HepG2 (cell line): ENCODE measurements around the gene MCF2L. TPM values are rescaled to one million over a fixed set of nuclear protein-coding genes. Genes with fewer than 3 reads are reported as not detected.

ENCODE experiments used
- AGO2 ChIP-seq: fragments of 200-400 bp; formaldehyde crosslinking; optimal IDR thresholded peaks from 2 replicates; pipeline ENCODE3; 2017; ENCODE audit warnings: mild to moderate bottlenecking, low read depth, low read length, moderate library complexity
- ATF2 ChIP-seq: sonication (generic); formaldehyde crosslinking; IDR thresholded peaks from 2 replicates; pipeline ENCODE4 v1.4.0; 2020; ENCODE audit warnings: missing genetic modification reagents
- E2F2 ChIP-seq: sonication (generic); formaldehyde crosslinking; IDR thresholded peaks from 2 replicates; pipeline ENCODE4 v1.4.0; 2020; ENCODE audit warnings: missing genetic modification reagents, borderline replicate concordance
- FOSL1 ChIP-seq: sonication (generic); formaldehyde crosslinking; IDR thresholded peaks from 2 replicates; pipeline ENCODE4 v1.9.0; 2021; ENCODE audit warnings: missing genetic modification reagents, borderline replicate concordance
- GTF3A ChIP-seq: sonication (generic); formaldehyde crosslinking; conservative IDR thresholded peaks from 2 replicates; pipeline ENCODE4 v1.4.0; 2020; ENCODE audit warnings: mild to moderate bottlenecking, missing genetic modification reagents
- HDAC2 ChIP-seq: sonication (generic); formaldehyde crosslinking; IDR thresholded peaks from 2 replicates; pipeline ENCODE4 v1.4.0; 2020; ENCODE audit warnings: missing genetic modification reagents
- HINFP ChIP-seq: sonication (generic); formaldehyde crosslinking; IDR thresholded peaks from 2 replicates; pipeline ENCODE4 v1.4.0; 2020; ENCODE audit warnings: low read depth, mild to moderate bottlenecking, missing genetic modification reagents
- KDM5B ChIP-seq: sonication (generic); formaldehyde crosslinking; IDR thresholded peaks from 2 replicates; pipeline ENCODE4 v1.4.0; 2020; ENCODE audit warnings: missing genetic modification reagents, mild to moderate bottlenecking, borderline replicate concordance
- MLLT10 ChIP-seq: sonication (generic); formaldehyde crosslinking; IDR thresholded peaks from 2 replicates; pipeline ENCODE4 v1.4.0; 2020; ENCODE audit warnings: missing genetic modification reagents
- RFX5 ChIP-seq: IDR thresholded peaks from 2 replicates; pipeline ENCODE4 v1.6.1; 2011; ENCODE audit warnings: low read depth, low read length, improper control_type of control experiment
- RFXANK ChIP-seq: IDR thresholded peaks from 2 replicates; pipeline ENCODE4 v1.6.1; 2016
- RXRB ChIP-seq: IDR thresholded peaks from 2 replicates; pipeline ENCODE4 v1.6.1; 2016; ENCODE audit warnings: borderline replicate concordance, missing genetic modification reagents, missing compliant biosample characterization
- SRSF1 ChIP-seq: fragments of 200-400 bp; formaldehyde crosslinking; optimal IDR thresholded peaks from 2 replicates; pipeline ENCODE3; 2017; ENCODE audit warnings: mild to moderate bottlenecking, low read depth, low read length, moderate library complexity
- TEAD2 ChIP-seq: sonication (generic); formaldehyde crosslinking; IDR thresholded peaks from 2 replicates; pipeline ENCODE4 v1.9.0; 2021; ENCODE audit warnings: missing genetic modification reagents
- THAP8 ChIP-seq: sonication (generic); formaldehyde crosslinking; IDR thresholded peaks from 2 replicates; pipeline ENCODE4 v1.5.1; 2020; ENCODE audit warnings: missing genetic modification reagents, mild to moderate bottlenecking, borderline replicate concordance
- ZFY ChIP-seq: sonication (generic); formaldehyde crosslinking; IDR thresholded peaks from 2 replicates; pipeline ENCODE4 v1.4.0; 2020; ENCODE audit warnings: missing genetic modification reagents
- ZNF326 ChIP-seq: sonication (generic); formaldehyde crosslinking; IDR thresholded peaks from 2 replicates; pipeline ENCODE4 v1.4.0; 2020; ENCODE audit warnings: missing genetic modification reagents, borderline replicate concordance
- ZNF343 ChIP-seq: sonication (generic); formaldehyde crosslinking; IDR thresholded peaks from 2 replicates; pipeline ENCODE4 v1.4.0; 2020; ENCODE audit warnings: mild to moderate bottlenecking, missing genetic modification reagents
- ZNF350 ChIP-seq: sonication (generic); formaldehyde crosslinking; IDR thresholded peaks from 2 replicates; pipeline ENCODE4 v1.4.0; 2020; ENCODE audit warnings: mild to moderate bottlenecking, low read depth, missing genetic modification reagents, borderline replicate concordance
- ZNF382 ChIP-seq: sonication (generic); formaldehyde crosslinking; IDR thresholded peaks from 2 replicates; pipeline ENCODE4 v1.5.0; 2020; ENCODE audit warnings: missing genetic modification reagents, mild to moderate bottlenecking, borderline replicate concordance
- ZNF552 ChIP-seq: sonication (generic); formaldehyde crosslinking; IDR thresholded peaks from 2 replicates; pipeline ENCODE4 v1.9.0; 2022; ENCODE audit warnings: missing genetic modification reagents, mild to moderate bottlenecking, borderline replicate concordance
- ZZZ3 ChIP-seq: sonication (generic); formaldehyde crosslinking; IDR thresholded peaks from 2 replicates; pipeline ENCODE4 v1.4.0; 2020; ENCODE audit warnings: missing genetic modification reagents, mild to moderate bottlenecking, borderline replicate concordance
- polyA plus RNA-seq, 8 experiments: library from polyadenylated mRNA; depleted of rRNA in 3 of 8; stranded (reverse) in 7 of 8; unstranded in 1 of 8; fragments of >200 nt; fragmentation: Illumina TruSeq in 4 of 8; extraction: Trizol in 4 of 8; gene quantifications; 2 replicates each; pipeline versions ENCODE4 v1.2.1 to v1.2.3, GENCODE V29; 2011 to 2016; ENCODE audit warnings: low read depth in 4 of 8, missing spikeins in 1 of 8, mixed read lengths in 1 of 8; ENCODE audit not compliant: insufficient read depth in 1 of 8
- total RNA-seq, 5 experiments: library from RNA; depleted of rRNA; stranded (reverse); fragments of >200 nt; fragmentation: Illumina TruSeq; extraction: Trizol; gene quantifications; 2 replicates each; pipeline ENCODE4 v1.2.3, GENCODE V29; 2016; ENCODE audit warnings: low read depth in 1 of 5
- TF ChIP-seq, protein P1 (sequence below): sonication (generic); formaldehyde crosslinking; IDR thresholded peaks from 2 replicates; pipeline ENCODE4 v1.5.0; 2020; ENCODE audit warnings: mild to moderate bottlenecking, missing genetic modification reagents

MCF2L gene
- total and polyA plus RNA-seq, 2 of the 13 experiments (the other 11 are each of a cell fraction or from before 2014, with no cell fraction given), result 19.4 to 28.4 TPM

DNA sequence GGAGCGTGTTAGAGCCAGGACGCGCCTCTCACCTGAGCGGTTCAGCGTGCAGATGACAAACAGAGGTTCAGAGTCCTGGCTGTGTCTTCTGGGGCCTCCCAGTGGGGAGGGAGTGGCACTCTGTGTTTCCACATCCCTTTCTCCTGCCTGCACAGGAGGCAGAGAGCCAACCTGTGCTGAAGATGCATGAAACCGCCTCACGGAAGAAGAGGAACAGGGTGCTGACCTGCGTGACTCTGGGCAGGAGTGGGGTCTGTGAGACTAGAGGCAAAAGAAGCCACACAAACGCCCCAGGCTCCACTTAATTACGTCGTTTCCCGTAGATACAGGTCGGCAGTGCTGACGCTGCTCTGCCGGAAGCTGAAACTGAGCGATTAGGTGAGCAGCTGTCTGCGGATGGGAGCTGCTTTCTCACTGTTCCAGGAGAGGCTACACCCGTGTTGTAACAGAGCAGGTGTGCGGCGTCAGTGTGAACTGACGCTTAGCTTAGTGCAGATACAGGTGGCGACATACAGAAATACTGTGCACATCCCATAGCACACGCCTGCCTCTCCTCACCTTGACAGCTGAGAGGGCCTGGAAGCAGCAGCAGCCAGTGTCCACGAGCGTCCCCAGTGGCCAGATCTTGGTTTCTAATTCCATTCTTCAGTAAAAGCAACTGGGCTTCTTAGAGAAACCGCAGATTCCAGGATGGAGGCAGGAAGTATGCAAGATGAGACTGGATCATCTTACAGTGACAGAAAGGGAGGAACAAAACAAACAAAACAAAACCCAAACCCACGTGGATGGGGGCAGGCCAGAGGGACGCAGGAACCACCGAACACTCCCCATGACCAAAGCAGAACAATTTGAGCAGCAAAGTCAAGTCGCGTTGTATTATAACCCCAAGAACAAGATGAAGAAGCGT is 37.7 kb upstream of the MCF2L start (continued):
- TF ChIP-seq E2F2 (CRISPR knock-in tag) (no peak), THAP8 (CRISPR knock-in tag) (no peak), RXRB (CRISPR knock-in tag) (no peak), RFX5 (no peak), GTF3A (CRISPR knock-in tag) (no peak), KDM5B (CRISPR knock-in tag) (no peak), HDAC2 (peak; percentile 19; the same call in 1 of the 2 replicates), SRSF1 (no peak), MLLT10 (CRISPR knock-in tag) (no peak), ZNF350 (CRISPR knock-in tag) (no peak; the same call in 1 of the 2 replicates), HINFP (CRISPR knock-in tag) (no peak), RFXANK (CRISPR knock-in tag) (no peak), FOSL1 (no peak), ATF2 (no peak), ZNF382 (CRISPR knock-in tag) (no peak), ZFY (CRISPR knock-in tag) (no peak), ZNF343 (CRISPR knock-in tag) (no peak), TEAD2 (CRISPR knock-in tag) (no peak), ZZZ3 (CRISPR knock-in tag) (no peak; the same call in 1 of the 2 replicates), ZNF326 (CRISPR knock-in tag) (no peak), ZNF552 (no peak), AGO2 (no peak)
- TF ChIP-seq, protein P1, sequence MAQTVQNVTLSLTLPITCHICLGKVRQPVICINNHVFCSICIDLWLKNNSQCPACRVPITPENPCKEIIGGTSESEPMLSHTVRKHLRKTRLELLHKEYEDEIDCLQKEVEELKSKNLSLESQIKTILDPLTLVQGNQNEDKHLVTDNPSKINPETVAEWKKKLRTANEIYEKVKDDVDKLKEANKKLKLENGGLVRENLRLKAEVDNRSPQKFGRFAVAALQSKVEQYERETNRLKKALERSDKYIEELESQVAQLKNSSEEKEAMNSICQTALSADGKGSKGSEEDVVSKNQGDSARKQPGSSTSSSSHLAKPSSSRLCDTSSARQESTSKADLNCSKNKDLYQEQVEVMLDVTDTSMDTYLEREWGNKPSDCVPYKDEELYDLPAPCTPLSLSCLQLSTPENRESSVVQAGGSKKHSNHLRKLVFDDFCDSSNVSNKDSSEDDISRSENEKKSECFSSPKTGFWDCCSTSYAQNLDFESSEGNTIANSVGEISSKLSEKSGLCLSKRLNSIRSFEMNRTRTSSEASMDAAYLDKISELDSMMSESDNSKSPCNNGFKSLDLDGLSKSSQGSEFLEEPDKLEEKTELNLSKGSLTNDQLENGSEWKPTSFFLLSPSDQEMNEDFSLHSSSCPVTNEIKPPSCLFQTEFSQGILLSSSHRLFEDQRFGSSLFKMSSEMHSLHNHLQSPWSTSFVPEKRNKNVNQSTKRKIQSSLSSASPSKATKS (CRISPR knock-in tag), result no peak
